ENCODE data around the gene SQOR. TPM values are rescaled to one million over a fixed set of nuclear protein-coding genes. Genes with fewer than 3 reads are reported as not detected.
A peak's percentile ranks its signal among the peaks of the same experiment; 100 is the strongest.

The SQOR gene
- total and polyA plus RNA-seq, 8 donors = 13.8 to 28.6 (median 24.2) TPM

DNA sequence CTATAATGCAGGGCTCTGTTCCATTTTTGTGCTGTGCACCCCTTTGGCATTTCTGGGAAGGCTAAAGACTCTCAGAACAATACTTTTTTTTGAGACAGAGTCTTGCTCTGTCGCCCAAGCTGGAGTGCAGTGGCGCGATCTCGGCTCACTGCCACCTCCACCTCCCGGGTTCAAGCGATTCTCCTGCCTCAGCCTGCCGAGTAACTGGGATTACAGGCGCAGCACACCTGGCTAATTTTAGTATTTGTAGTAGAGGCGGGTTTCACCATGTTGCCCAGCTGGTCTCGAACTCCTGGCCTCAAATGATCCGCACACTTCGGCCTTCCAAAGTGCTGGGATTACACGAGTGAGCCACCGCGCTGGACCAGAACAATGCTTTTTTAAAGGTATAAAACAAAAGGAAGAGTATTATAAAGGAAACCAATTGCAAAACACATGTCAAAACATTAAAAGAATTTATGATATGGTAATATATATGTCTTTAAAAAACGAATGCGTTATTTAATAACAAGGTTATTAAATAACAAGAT lies 999 bp downstream of the SQOR start:
- Histone ChIP-seq H3K27ac (peak overlapping the region; percentile 91 to 99 (median 96)), H3K4me3 (peak overlapping the region; percentile 50 to 90 (median 61)), H3K36me3 (no peaks in the 10 kb centered on the region), H3K4me1 (peaks cover 15 to 36% (median 18%) of the 10 kb centered on the region in 3 donors), H3K27me3 (no peaks in the 10 kb centered on the region), H3K9me3 (no peaks in the 10 kb centered on the region)
- ATAC-seq (peak in 1 of 4 donors; percentile 0), FAIRE-seq (no peak), DNase-seq (no peak)
- WGBS, 2 donors = 13 to 14% methylated on average over 17 of the region's 17 CpGs
- intact Hi-C loops (cut with DNase I) = no loop called here
- TF ChIP-seq CTCF (IDR thresholded peaks at IDR 0.05) = no peak

DNA sequence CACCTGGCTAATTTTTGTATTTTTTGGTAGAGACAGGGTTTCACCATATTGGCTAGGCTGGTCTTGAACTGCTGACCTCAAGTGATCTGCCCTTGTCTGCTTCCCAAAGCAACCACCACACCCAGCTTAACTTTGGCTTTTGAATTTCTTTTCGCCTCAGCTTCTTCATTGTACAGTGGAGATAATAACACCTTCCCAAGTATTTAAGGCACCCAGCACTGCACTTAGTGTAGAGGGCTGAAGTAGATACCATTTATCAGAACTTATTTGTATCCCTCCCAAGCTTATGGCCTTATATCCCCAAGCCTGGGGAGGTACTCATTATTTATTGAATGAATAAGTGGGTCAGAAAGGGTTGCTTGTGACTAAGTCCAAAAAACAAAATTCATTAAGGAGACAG lies 2.3 kb downstream of the SQOR start:
- H3K4me1 ChIP-seq = peaks cover 28 to 48% (median 32%) of the 10 kb centered on the region in 3 donors

DNA sequence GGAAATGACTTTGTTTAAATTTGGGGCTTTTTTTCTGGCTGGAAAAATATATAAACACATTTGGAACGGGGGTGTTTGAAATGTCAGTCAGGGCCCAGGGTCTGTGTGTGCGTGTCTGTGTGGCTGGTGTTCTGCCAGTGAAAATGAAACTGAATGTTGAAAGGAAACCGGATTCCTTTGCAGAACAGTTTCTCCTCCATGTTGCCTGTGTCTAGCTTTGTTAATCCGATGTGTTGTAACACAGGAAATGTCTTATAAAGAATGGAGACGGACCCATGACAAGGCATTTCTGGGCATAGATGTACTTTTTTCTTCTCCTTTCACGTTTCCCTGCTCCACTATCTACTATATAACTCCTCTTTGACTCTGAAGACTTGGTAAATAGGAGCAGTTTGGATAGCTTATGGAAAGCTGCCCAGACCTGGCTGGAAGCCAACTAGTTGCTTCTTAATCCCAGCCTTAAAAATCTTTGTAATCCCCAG lies 2.8 kb downstream of the SQOR start:
- TF ChIP-seq CTCF (IDR thresholded peaks at IDR 0.05) = no peak
- Histone ChIP-seq H3K9me3 (no peaks in the 10 kb centered on the region), H3K4me3 (peak overlapping the region in 2 of 4 donors; percentile 3 to 90), H3K4me1 (peaks cover 33 to 53% (median 36%) of the 10 kb centered on the region in 3 donors), H3K27me3 (no peaks in the 10 kb centered on the region), H3K36me3 (no peaks in the 10 kb centered on the region), H3K27ac (peak overlapping the region in 3 of 4 donors; percentile 10 to 87 (median 79))
- ATAC-seq (peak in 3 of 4 donors; percentile 2 to 22 (median 10)), FAIRE-seq (peak; percentile 60), DNase-seq (peak in 5 of 6 donors; percentile 53 to 74 (median 60))
- intact Hi-C loops (cut with DNase I) = no loop called here
- 1 to 2% methylated on average over 6 of the region's 6 CpGs for WGBS, 2 donors

More for the DNA sequence above, 2.3 kb downstream of the SQOR start:
- FAIRE-seq (no peak), DNase-seq (no peak), ATAC-seq (no peak)
- H3K9me3 ChIP-seq = no peaks in the 10 kb centered on the region
- H3K36me3 ChIP-seq = no peaks in the 10 kb centered on the region
- 82 to 95% methylated on average over 1 of the region's 1 CpG for WGBS, 2 donors
- TF ChIP-seq CTCF (IDR thresholded peaks at IDR 0.05) = no peak
- intact Hi-C loops (cut with DNase I) = no loop called here
- no peaks in the 10 kb centered on the region for H3K27me3 ChIP-seq
- peak overlapping the region in 2 of 4 donors; percentile 3 to 90 for H3K4me3 ChIP-seq
- peak overlapping the region in 3 of 4 donors; percentile 10 to 87 (median 79) for H3K27ac ChIP-seq

DNA sequence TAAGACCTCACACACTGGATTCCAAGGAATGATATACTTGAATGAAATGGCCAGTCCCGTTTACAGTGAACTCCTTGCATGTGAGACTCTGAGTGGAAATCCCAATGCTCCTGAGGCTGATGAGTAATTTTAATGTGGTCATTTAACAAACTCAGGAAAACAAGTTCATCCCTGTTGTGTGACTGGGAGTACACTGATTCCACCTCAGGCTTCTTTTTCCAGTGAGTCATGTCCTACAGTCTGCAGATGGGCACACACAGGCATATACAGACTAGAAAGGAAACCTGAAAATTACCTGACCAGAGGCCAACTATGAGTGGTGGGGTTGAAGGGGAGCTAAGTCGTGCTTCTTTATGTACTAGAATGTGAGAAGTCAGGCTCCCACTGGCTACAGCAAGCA lies 5.8 kb downstream of the SQOR start:
- H3K36me3 ChIP-seq = no peaks in the 10 kb centered on the region
- no peaks in the 10 kb centered on the region for H3K9me3 ChIP-seq
- no peak overlapping the region for H3K4me3 ChIP-seq
- H3K27me3 ChIP-seq = no peaks in the 10 kb centered on the region
- WGBS, 2 donors = 62 to 63% methylated on average over 2 of the region's 2 CpGs
- FAIRE-seq = no peak
- DNase-seq = no peak
- ATAC-seq = peak; percentile 14 to 51 (median 25)
- intact Hi-C loops (cut with DNase I) = no loop called here
- no peak for TF ChIP-seq CTCF (IDR thresholded peaks at IDR 0.05)
- H3K27ac ChIP-seq = peak overlapping the region; percentile 14 to 86 (median 56)
- H3K4me1 ChIP-seq = peaks cover 39 to 71% (median 45%) of the 10 kb centered on the region in 3 donors

- Histone ChIP-seq H3K27ac (peak overlapping the region; percentile 14 to 86 (median 56)), H3K36me3 (no peaks in the 10 kb centered on the region), H3K4me3 (no peak overlapping the region), H3K9me3 (no peaks in the 10 kb centered on the region), H3K27me3 (no peaks in the 10 kb centered on the region), H3K4me1 (peaks cover 38 to 74% (median 40%) of the 10 kb centered on the region in 3 donors)
- WGBS, 2 donors = 0 to 4% methylated on average over 1 of the region's 1 CpG
- DNase-seq (peak in 3 of 6 donors; percentile 52 to 69 (median 63)), ATAC-seq (peak; percentile 73 to 84 (median 78)), FAIRE-seq (peak; percentile 91)
- intact Hi-C loops (cut with DNase I) = no loop called here
- TF ChIP-seq CTCF (IDR thresholded peaks at IDR 0.05) = no peak
Measured at GRCh38 chr15:45641374-45641781, 6.5 kb downstream of the SQOR start.

All from pancreas (tissue), 10 donors.